ENCODE measurements around the gene SRP68.
A peak's percentile ranks its signal among the peaks of the same experiment; 100 is the strongest.
"Not testable (repeated sequence)": the region's sequence is repeated elsewhere in the genome, so short reads cannot be mapped to it uniquely, and the experiment has no call there.

The SRP68 gene

GRCh38 chr17:76075364-76076145 is 3.2 kb upstream of the SRP68 start:
- Mint-ChIP-seq H3K9me3 (no peaks in the 10 kb centered on the region), H3K27ac (peak overlapping the region; percentile 41), H3K27me3 (peaks cover 59% of the 10 kb centered on the region), H3K36me3 (ENCODE audit: low read depth) (peaks cover 22% of the 10 kb centered on the region), H3K4me3 (peak overlapping the region; percentile 63), H3K4me1 (ENCODE audit: low read depth) (peaks cover 63% of the 10 kb centered on the region)
- peak; percentile 51 for DNase-seq

DNA sequence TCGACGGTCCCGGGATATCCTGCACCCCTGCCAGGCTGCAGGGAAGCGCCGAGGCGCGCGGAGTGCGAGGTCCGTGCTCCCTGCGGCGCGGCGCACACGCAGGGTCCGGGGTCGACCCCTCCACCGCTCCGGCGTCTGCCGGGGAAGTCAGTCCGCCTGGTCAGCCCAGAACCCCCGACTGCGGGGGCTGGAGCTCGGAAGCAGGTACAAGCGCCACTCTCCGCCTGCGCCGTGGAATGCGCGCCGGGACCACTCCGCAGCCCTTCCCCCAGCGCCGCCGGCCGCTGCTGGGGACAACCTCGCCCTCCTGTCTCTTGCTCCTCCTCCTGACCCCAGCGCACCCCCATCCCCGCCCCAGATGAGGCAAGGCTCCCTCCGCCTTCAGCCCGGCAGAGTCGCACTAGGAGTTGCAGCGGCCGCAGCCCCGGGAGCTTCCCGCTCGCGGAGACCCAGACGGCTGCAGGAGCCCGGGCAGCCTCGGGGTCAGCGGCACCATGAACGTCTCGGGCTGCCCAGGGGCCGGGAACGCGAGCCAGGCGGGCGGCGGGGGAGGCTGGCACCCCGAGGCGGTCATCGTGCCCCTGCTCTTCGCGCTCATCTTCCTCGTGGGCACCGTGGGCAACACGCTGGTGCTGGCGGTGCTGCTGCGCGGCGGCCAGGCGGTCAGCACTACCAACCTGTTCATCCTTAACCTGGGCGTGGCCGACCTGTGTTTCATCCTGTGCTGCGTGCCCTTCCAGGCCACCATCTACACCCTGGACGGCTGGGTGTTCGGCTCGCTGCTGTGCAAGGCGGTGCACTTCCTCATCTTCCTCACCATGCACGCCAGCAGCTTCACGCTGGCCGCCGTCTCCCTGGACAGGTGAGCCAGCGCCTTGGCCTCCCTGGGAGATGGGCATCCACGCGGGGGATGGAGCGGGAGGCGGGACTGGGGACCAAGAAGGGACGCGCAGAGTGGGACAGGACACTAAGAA is 2.4 kb upstream of the SRP68 start, which contains the start of gene GALR2:
Gene GALR2 (plus strand): TSS at position 392 of the 974 bp plus-strand sequence. CDS start 103 bp downstream, at position 495.
- H3K27ac Mint-ChIP-seq = peak within 1 kb of the TSS; percentile 41
- peak within 1 kb of the TSS; percentile 63 for H3K4me3 Mint-ChIP-seq
- H3K36me3 Mint-ChIP-seq (ENCODE audit: low read depth) = peaks cover 31% of the 10 kb centered on the region
- H3K27me3 Mint-ChIP-seq = peaks cover 59% of the 10 kb centered on the region
- H3K9me3 Mint-ChIP-seq = no peaks in the 10 kb centered on the region
- no peak for DNase-seq
- peaks cover 65% of the 10 kb centered on the region for H3K4me1 Mint-ChIP-seq (ENCODE audit: low read depth)

DNA sequence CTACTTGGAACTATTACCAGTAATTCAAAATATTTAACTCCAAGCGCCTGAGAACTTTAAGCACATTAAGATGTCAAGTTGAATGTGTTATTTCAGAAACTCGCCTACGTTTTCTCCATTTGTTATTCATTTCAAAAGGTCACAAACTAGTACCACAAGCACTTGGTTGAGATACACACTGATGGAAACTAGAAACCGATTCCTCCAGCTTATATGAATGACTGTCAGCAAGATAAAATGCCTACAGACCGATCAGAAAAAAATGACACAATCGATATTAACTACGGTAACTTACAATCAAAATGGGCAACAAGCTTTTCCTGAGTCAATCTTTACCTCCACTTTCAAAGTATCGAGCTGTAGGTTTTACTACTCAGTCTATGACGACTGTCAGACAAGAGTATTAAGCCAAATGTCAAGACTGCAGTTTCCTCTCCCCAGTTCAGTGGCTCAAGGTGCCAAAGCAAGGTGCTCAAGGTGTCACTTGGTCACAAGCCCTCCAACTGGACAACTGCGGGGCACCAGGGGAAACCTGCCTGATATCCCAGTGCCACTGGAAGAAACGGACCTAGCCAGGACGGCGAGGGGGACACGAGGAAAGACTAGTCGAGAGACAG is 678 bp downstream of the SRP68 start:
- Mint-ChIP-seq H3K4me1 (ENCODE audit: low read depth) (peaks cover 53% of the 10 kb centered on the region), H3K27me3 (peaks cover 30% of the 10 kb centered on the region), H3K27ac (peak overlapping the region; percentile 100), H3K4me3 (peak overlapping the region; percentile 98), H3K9me3 (no peaks in the 10 kb centered on the region), H3K36me3 (ENCODE audit: low read depth) (peaks cover 54% of the 10 kb centered on the region)
- peak; percentile 74 for DNase-seq

DNA sequence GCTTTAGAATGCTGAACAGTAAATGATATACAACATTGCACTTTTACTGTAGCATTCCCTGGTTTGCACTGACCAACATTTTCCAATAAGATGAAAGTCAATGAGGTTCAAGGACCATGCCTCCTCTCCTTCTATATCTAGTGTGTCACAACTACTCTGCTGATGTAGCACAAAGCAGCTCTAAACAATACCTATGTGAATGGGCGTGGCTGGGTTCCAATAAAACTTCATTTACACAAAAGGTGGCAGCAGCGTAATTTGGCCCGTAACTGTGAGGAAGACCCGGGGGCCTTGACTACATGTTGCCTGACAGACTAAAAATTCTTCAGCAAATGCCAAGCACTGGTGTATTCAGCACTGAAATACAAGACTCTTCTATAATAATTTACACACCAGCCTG is 6.5 kb downstream of the SRP68 start:
- no peaks in the 10 kb centered on the region for H3K27me3 Mint-ChIP-seq
- no peak overlapping the region for H3K4me3 Mint-ChIP-seq
- peaks cover 45% of the 10 kb centered on the region for H3K4me1 Mint-ChIP-seq (ENCODE audit: low read depth)
- DNase-seq = no peak
- no peak overlapping the region for H3K27ac Mint-ChIP-seq
- peaks cover 89% of the 10 kb centered on the region for H3K36me3 Mint-ChIP-seq (ENCODE audit: low read depth)
- no peaks in the 10 kb centered on the region for H3K9me3 Mint-ChIP-seq

DNA sequence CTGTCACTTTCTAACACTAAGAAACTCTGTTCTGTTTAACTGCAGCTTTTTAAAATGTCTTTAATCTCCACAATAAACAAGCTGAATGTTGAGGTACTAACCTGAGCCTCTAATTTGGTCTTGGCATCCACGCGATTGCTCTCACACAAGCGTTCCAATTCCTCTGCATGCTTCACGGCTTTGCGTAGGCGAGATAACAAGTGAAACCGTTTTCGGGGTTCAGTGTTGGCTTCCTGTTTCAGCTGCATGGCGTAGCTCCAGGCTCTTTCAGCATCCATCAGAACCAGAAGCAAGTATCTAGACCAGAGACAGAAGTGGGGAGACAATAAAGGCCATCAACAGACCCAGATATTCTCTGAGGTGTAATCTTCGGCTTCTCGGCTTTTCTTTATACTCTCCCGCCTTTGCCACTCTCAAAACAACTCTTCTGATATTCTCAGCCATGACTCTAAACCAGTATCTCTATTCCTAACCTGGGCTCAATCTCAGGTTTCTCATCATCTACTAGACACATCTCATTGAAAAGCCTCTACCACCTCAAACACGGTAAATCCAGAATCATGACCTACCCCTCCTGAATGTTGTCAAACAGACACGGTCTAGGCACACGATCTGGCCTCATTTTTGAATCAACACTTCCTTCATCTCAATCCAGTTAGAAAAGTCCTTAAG is 8.3 kb downstream of the SRP68 start:
- Mint-ChIP-seq H3K36me3 (ENCODE audit: low read depth) (peaks cover 89% of the 10 kb centered on the region), H3K4me3 (peak overlapping the region; percentile 54)
- peak; percentile 55 for DNase-seq

DNA sequence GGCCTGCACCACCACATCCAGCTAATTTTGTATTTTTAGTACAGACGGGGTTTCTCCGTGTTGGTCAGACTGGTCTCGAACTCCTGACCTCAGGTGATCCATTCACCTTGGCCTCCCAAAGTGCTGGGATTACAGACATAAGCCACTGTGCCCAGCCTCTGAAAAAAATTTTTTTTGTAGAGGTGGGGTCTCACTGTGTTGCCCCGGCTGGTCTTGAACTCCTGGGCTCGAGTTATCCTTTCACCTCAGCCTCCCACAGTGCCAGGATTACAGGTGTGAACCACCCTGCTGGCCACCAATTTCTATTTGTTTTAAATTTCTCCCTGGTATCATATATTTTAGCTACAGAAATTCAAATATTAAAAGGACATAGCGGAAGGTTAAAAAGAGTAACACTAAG is 14.1 kb downstream of the SRP68 start:
- H3K27me3 Mint-ChIP-seq, H3K4me3 Mint-ChIP-seq, DNase-seq, H3K9me3 Mint-ChIP-seq: not testable (repeated sequence)
- Mint-ChIP-seq H3K36me3 (ENCODE audit: low read depth) (peaks cover 90% of the 10 kb centered on the region), H3K4me1 (ENCODE audit: low read depth) (peaks cover 17% of the 10 kb centered on the region), H3K27ac (peak overlapping the region; percentile 3)

More for the DNA sequence above, 8.3 kb downstream of the SRP68 start:
- no peaks in the 10 kb centered on the region for H3K9me3 Mint-ChIP-seq
- H3K27me3 Mint-ChIP-seq = no peaks in the 10 kb centered on the region
- H3K4me1 Mint-ChIP-seq (ENCODE audit: low read depth) = peaks cover 36% of the 10 kb centered on the region
- H3K27ac Mint-ChIP-seq = peak overlapping the region; percentile 85

- peak overlapping the region; percentile 26 for H3K27ac Mint-ChIP-seq
- H3K36me3 Mint-ChIP-seq (ENCODE audit: low read depth) = peaks cover 91% of the 10 kb centered on the region
- H3K27me3 Mint-ChIP-seq = no peaks in the 10 kb centered on the region
- no peak overlapping the region for H3K4me3 Mint-ChIP-seq
- H3K9me3 Mint-ChIP-seq = no peaks in the 10 kb centered on the region
- peaks cover 15% of the 10 kb centered on the region for H3K4me1 Mint-ChIP-seq (ENCODE audit: low read depth)
- DNase-seq = no peak
These were observed 15.4 kb downstream of the SRP68 start for GRCh38 chr17:76056882-76057281.

GRCh38 chr17:76054112-76054476 is 18.2 kb downstream of the SRP68 start:
- peaks cover 92% of the 10 kb centered on the region for H3K36me3 Mint-ChIP-seq (ENCODE audit: low read depth)
- peak overlapping the region; percentile 74 for H3K27ac Mint-ChIP-seq
- H3K4me1 Mint-ChIP-seq (ENCODE audit: low read depth) = peaks cover 34% of the 10 kb centered on the region
- no peaks in the 10 kb centered on the region for H3K9me3 Mint-ChIP-seq
- no peak for DNase-seq
- no peaks in the 10 kb centered on the region for H3K27me3 Mint-ChIP-seq
- no peak overlapping the region for H3K4me3 Mint-ChIP-seq

DNA sequence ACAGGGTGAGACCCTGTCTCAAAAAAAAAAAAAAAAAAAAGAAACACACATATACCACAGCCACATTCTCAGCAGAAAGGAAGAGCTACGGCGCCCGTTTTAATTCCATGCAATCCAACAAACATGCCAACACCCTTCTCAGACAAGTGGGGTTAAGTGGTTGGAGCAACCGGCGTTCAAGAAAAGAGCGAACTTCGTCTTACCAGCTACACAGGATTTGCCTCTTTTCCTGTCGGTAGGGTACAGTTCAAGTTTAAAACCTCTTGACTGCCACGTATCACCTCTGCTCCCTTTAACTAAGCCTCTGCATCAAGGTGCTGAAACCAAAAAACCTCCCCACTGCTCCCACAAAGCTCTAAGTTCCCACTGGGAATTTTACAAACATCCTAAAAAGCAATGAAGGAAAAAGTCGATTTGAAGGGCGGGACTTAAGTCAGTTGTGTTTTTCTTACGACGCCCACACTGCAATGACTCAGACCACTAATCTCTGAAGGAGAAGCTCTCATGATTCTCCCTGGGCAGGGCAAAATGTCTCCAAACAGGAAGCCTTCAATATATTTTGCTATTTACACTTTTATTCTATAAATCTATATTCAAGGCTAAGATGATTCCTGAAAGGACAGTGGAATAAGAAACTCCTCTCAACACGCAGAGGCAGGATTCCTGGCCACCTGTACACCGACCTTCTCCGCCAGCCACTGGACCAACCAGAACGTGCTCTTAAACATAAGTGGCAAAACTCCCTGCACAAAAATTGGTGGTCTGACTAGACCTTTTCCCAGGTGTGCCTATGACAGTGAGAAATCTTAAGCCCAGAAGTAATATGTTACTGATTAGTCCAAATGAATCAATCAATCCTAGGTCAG is 18.8 kb downstream of the SRP68 start:
- Mint-ChIP-seq H3K9me3 (no peaks in the 10 kb centered on the region), H3K36me3 (ENCODE audit: low read depth) (peaks cover 92% of the 10 kb centered on the region), H3K27ac (peak overlapping the region; percentile 74), H3K4me1 (ENCODE audit: low read depth) (peaks cover 34% of the 10 kb centered on the region), H3K27me3 (no peaks in the 10 kb centered on the region), H3K4me3 (no peak overlapping the region)
- no peak for DNase-seq

DNA sequence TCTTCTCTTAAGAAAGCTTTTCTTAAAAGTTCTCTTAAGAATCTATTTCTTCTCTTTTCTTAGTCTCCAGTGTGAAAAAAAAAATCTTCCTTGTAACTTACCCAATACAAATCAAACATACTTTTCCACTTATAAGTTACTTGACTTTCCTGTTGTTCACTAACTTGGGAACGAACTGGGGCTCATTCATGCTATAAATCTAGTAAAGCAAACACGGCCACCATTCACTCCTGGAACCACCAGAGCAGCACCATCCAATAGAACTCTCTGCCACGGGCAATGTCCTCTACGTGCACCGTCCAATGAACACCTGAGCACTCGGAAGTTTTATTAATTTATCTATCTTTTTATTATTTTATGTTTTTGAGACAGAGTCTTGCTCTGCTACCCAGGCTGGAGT is 20.8 kb downstream of the SRP68 start:
- peaks cover 34% of the 10 kb centered on the region for H3K4me1 Mint-ChIP-seq (ENCODE audit: low read depth)
- peaks cover 88% of the 10 kb centered on the region for H3K36me3 Mint-ChIP-seq (ENCODE audit: low read depth)
- DNase-seq = no peak
- H3K27me3 Mint-ChIP-seq = no peaks in the 10 kb centered on the region
- H3K9me3 Mint-ChIP-seq = no peaks in the 10 kb centered on the region
- no peak overlapping the region for H3K27ac Mint-ChIP-seq
- H3K4me3 Mint-ChIP-seq = no peak overlapping the region

DNA sequence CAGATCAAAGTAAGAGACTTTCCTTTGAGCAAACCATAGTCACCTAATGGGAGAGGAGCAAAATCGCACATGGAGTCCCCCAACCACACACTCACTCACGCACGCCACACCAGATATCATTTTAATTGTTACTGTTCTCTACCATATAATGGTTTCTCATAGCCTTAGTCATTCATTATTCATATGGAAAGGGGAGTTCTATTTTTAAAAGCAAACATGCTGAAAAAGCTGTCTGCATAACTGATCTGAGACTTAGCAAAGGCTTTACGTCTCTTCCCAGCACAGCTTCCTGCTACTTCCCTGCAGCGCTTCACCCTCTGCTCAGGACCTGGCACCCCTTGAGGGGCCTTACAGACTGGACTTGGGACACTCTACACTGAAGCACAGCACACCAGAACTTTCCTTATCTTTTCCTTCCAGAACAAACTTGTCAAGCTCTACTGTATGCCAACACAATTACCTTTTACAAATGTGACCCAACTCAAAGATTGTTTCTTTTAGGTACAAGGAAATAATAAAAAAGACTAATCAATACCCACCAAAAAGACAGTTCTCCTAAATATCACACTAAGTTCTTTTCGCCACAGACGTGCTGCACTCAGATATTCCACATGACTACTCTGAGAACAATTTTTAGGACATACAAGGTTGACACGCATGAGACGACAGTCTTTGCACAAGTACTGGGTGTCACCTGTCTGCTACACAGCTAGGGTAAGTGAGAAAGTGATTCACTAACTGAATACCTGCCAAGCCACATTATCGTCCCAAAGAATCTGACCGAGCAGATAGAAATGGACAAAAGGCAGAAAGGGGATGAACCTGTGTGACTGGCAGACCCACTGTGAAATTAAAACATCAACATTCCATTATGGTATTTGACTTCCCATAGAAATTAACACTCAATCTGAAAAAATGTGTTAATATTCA is 21.5 kb downstream of the SRP68 start:
- peaks cover 32% of the 10 kb centered on the region for H3K4me1 Mint-ChIP-seq (ENCODE audit: low read depth)
- peak overlapping the region; percentile 4 for H3K27ac Mint-ChIP-seq
- no peaks in the 10 kb centered on the region for H3K9me3 Mint-ChIP-seq
- H3K4me3 Mint-ChIP-seq = no peak overlapping the region
- H3K27me3 Mint-ChIP-seq = no peaks in the 10 kb centered on the region
- no peak for DNase-seq
- H3K36me3 Mint-ChIP-seq (ENCODE audit: low read depth) = peaks cover 88% of the 10 kb centered on the region

GRCh38 chr17:76049836-76050537 is 22.3 kb downstream of the SRP68 start:
- Mint-ChIP-seq H3K27me3 (no peaks in the 10 kb centered on the region), H3K27ac (peak overlapping the region; percentile 3), H3K4me1 (ENCODE audit: low read depth) (peaks cover 31% of the 10 kb centered on the region), H3K9me3 (no peaks in the 10 kb centered on the region), H3K4me3 (no peak overlapping the region), H3K36me3 (ENCODE audit: low read depth) (peaks cover 89% of the 10 kb centered on the region)
- DNase-seq = no peak
